GM18517 (cell line): ENCODE results near the gene DBF4.
"Not testable (repeated sequence)": the region's sequence is repeated elsewhere in the genome, so short reads cannot be mapped to it uniquely, and the experiment has no call there.

Experiments
- ATAC-seq: cut with Tn5 transposase; IDR thresholded peaks from one replicate; pipeline ENCODE4 v1.9.1; 2021; ENCODE audit warnings: mild to moderate bottlenecking, moderate library complexity; ENCODE audit not compliant: unreplicated experiment

The DBF4 gene, protein sequence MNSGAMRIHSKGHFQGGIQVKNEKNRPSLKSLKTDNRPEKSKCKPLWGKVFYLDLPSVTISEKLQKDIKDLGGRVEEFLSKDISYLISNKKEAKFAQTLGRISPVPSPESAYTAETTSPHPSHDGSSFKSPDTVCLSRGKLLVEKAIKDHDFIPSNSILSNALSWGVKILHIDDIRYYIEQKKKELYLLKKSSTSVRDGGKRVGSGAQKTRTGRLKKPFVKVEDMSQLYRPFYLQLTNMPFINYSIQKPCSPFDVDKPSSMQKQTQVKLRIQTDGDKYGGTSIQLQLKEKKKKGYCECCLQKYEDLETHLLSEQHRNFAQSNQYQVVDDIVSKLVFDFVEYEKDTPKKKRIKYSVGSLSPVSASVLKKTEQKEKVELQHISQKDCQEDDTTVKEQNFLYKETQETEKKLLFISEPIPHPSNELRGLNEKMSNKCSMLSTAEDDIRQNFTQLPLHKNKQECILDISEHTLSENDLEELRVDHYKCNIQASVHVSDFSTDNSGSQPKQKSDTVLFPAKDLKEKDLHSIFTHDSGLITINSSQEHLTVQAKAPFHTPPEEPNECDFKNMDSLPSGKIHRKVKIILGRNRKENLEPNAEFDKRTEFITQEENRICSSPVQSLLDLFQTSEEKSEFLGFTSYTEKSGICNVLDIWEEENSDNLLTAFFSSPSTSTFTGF

DNA sequence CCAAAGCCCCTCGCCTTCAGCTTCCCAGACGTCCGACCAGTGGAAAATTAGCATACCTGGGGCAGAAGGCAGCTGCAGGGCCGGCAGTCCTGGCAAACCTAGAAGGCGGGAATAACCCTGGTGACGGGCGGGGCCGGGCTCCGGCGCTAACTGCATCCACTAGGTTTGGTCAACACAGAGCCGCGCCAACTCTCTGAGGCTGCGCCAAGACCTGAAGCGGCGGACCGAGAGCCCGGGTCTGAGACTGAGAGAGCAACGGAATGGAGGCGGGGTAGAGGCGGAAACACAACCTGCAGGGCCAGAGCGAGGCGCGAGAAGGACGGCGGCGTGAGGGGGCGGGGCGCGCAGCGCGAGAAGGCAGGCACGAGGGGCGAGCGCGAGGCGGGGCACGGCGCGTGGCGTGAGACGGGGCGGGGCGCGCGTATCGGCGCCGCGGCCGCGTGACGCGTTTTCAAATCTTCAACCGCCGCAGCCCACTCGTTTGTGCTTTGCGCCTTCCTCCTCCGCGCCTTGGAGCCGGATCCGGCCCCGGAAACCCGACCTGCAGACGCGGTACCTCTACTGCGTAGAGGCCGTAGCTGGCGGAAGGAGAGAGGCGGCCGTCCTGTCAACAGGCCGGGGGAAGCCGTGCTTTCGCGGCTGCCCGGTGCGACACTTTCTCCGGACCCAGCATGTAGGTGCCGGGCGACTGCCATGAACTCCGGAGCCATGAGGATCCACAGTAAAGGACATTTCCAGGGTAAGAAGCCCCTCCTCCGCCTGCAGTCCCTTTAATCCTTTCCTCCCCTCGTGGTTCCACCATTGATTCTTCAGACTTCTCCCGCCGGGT is at the start of gene DBF4, which contains the start of gene SLC25A40:
Gene DBF4 (plus strand): TSS at position 454 of the 829 bp plus-strand sequence. CDS start 240 bp downstream, at position 694.
Gene SLC25A40 (minus strand): TSS at position 321 of the 829 bp plus-strand sequence. CDS start 17,633 bp downstream, outside the sequence.
- ATAC-seq: peak; percentile 92

DNA sequence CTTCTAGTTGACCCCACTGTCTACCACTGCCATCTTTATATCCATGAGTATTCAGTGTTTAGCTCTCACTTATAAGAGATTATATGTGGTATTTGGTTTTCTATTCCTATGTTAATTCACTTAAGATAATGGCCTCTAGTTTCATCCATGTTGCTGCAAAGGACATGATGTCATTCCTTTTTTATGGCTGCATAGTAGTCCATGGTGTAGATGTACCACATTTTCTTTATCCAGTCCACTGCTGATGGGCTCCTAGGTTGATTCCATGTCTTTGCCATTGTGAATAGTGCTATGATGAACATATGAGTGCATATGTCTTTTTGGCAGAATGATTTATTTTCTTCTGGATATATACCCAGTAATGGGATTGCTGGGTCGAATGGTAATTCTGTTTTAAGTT is 47.9 kb upstream of the DBF4 start:
- not testable (repeated sequence) for ATAC-seq

DNA sequence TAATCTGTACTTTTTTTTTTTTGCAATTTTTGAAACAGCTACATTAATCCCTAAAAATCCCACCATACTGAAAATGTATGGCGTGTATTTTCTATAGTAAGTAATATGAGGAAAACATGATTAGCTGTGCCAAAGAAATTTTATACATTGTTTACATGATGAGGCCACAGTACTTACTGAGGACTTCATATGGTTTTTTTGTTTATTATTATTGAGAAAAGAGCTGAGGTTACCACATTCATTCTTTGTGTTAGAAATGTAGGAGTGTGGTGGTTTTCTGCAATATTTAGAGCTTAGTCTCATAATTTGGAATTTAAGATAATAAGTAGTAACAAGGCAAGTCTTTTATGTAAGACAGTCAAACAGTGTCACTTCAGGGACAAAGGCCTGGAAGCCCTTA is 45.2 kb upstream of the DBF4 start:
- no peak for ATAC-seq

DNA sequence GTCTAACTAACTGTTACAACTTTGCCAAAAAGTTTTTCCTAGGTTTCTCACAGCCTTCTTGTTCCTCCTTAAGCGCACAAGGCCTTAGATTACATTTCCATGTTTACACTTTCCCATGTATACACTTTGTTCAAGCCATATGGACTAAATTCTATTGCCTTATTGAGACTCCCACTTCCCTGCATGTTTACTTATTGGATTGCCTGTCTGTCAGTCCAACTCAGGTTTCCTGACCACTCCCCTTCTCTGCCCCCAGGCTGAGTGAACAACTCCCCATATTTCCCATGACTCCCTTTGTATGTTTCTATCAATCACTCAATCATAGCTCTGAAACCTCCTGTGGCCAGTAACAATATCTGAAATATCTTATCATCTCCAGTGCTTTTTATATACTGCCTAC is 43.2 kb upstream of the DBF4 start:
- no peak for ATAC-seq

DNA sequence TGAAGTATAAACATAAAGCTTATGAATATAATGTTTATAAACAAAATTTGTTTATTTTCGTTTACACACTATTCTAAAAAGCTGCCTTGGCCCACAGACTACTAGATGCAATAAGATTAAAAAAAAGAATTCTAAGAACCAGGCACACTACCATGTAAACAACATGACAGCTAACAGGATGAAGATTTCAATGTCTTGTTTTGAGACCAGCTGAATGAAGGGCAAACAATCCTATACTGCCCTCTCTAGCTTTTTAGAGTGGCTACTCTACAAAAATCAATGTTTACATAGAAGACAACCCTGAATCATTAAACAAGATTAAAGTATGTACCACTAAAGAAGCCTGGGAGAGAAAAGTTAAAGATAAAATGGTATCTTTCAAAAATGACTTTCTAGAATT is 38.7 kb upstream of the DBF4 start:
- no peak for ATAC-seq

DNA sequence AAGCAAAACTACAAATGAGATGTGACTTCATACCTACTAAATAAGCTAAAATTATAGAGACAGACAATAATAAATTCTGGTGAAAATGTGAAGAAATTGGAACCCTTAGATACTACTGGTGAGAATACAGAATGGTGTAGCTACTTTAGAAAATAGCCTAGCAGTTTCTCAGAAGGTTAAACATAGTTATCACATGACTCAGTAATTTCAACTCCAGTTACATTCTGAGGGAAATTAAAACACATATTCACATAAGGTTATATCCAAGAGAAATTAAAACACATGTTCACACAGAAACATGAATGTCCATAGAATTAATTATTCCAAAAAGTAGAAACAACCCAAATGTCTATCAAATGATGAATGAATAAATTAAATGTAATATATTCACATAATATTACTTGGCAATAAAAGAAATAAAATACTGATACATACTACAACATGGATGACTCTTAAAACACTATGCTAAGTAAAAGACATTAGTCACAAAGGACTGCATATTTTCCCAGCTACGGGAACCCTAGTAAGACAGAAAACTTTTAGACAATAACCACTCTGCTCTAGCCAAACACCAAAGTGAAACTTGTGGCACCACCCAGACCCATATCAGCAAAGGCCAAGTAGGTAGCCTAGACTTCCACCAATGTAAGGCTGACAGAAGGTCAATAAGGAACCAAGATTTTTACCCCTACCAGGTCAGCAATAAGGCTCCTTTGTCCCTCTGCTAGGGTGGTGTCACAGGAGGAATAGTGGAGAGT is 25.3 kb upstream of the DBF4 start:
- no peak for ATAC-seq

DNA sequence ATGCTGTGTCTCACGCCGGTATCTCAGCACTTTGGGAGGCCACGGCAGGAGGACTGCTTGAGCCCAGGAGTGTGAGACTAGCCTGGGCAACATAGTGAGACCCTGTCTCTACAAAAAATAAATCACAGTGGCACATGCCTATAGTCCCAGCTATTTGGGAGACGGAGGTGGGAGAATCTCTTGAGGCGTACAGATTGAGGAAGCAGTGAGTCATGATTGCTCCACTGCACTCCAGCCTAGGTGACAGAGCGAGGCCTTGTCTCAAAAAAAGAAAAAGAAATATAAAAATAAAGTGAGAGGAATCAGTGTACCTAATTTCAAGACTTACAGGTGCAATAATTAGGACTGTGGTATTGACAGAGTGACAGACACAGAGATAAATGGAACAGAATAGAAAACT is 24.0 kb upstream of the DBF4 start:
- no peak for ATAC-seq

DNA sequence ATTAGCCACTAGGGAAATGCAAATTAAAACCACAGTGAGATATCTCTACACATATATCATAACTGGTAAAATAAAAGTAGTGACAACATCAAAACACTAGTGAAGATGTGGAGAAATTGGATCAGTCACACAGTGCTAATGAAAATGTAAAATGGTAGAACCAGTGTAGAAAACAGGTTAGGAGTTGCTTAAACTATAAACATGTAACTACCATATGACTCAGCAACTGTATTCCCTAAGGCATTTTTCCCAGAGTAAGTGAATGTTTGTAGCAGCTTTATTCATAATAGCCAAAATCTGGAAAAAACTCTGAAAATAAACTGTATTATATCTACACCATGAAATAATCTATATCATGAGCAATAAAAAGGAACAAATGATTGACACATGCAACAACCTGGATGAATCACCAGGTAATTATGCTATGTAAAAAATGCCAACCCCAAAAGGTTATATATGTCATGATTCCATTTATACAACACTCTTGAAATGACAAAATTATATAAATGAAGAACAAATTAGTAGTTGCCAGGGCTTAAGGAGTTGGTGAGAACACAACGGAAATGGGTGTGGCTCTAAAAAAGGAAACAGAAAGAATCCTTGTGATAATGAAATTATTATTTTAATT is 22.9 kb upstream of the DBF4 start:
- no peak for ATAC-seq

DNA sequence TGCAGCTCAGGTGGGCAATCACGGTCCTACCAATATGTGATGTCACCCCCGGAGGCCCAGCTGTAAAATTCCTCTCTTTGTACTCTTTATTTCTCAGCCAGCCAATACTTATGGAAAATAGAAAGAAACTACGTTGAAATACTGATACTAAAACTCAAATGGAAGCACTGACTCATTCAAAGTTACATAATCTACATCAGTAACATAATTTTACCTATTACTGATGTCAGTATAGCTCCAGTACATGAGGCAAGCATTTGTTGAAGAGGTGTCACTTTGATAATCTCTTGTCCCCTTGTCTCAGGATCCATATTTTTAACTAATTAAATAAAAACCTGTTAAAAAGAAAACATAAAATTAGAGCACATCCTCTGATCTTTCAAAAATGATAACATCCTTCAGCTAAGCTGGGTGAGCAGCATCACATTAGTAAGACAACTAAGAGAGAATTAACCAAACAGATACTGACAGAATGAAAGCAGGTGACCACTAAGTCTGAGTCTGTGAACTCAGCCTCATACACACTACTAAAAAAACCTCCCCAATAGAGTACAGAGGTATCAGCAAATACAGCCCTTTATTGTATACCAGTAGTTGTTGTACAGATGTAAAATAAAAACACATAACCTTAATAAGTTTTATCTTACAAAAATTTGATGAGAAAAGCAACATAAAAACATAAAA is 17.7 kb upstream of the DBF4 start:
- no peak for ATAC-seq

DNA sequence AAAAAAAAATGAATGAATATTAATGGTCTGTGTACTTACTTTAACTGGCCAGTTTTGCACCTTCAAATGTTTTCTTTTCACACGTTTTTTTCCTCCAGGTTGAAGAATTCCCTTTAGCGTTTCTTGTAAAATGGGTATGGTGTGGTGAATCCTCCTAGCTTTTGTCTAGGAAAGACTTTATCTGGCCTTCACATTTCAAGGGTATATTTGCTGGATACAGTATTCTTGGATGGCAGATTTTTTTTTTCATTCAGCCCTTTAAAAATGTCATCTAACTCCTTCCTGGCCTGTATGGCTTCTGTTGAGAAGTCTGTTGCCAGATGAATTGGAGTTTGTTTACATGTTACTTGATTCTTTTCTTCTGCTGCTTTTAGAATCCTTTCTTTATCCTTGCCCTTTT is 10.2 kb upstream of the DBF4 start:
- no peak for ATAC-seq

DNA sequence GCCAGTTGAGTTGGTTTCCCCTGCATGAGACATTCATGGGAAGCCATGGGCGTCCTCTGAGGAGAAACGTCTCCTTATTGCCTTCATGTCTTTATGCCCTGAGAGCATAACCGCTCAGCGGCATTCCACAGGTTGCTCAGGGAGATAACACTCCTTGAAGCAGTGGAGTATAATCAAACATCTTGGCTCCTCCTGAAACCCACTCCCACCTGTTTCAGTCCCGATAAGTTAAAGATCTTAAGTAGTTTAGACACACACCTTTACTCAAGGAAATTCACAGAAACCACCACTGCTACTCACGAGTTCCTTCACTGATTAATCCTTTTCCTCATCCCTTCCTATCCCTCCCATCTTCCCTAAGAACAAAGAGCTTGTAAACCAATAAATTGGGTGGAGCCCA is 9.8 kb upstream of the DBF4 start:
- ATAC-seq: not testable (repeated sequence)

DNA sequence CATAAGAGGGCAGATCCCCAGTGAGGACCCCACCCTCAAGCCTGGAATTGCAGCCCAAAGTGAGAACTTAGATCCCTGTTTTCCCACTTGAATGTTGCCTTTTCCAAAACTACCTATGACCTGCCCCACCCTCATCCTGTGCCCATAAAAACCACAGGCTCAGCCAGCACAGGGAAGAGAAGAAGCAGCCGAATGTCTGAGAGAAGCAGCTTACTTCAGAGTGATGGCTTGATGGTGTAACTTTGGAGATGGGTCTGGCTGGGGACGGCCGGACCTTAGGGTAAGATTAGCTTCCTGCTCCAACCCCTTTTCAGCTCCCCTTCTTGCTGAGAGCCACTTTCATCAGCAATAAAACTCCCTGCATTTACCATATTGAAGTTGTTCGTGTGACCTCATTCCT is 5.8 kb upstream of the DBF4 start:
- ATAC-seq: no peak

DNA sequence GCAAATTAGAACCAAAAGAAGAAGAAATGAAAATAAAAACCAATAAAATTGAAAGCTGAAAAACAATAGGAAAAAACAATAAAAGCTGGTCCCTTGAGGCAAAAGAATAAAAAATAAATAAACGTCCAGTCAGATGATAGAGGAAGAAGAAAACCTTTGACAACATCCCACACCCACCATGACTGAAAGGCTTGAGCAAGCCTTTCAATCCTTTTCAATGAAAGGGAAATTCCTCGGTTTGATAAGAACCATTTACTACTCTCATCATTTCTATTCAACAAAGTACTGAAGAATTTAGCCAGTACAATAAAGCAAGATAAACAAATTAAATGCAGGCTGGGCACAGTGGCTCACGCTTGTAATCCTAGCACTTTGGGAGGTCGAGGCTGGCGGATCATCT is 3.9 kb upstream of the DBF4 start:
- no peak for ATAC-seq

DNA sequence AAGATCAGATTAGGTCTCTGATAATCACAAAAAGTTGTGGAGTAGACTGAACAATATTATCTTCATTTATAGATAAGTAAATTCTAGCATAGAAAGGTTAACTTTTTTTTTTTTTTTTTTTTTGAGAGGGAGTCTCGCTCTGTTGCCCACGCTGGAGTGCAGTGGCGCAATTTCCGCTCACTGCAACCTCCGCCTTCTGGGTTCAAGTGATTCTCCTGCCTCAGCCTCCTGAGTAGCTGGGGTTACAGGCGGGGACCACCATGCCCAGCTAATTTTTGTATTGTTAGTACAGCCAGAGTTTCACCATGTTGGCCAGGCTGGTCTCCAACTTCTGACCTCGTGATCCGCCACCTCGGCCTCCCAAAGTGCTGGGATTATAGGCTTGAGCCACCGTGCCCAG is 3.0 kb upstream of the DBF4 start:
- ATAC-seq: not testable (repeated sequence)

DNA sequence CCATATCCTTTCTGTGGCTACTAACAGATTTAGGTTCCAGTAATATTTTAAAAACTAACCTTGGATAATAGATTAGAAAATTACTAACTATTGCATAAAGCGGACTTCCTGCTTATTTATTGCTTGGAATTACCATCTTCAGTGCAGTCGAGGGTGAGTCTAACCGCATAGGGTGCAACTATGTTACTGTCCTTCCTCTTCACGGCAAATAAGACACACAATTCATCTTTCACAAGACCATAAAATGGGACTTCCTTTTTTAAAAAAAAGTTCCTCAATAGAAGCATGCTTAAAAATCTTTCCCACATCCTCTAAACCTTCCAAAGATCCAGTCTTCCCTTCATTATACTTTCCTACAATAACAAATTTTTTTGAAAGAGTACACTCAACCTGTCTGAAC is 2.2 kb upstream of the DBF4 start:
- ATAC-seq: no peak

DNA sequence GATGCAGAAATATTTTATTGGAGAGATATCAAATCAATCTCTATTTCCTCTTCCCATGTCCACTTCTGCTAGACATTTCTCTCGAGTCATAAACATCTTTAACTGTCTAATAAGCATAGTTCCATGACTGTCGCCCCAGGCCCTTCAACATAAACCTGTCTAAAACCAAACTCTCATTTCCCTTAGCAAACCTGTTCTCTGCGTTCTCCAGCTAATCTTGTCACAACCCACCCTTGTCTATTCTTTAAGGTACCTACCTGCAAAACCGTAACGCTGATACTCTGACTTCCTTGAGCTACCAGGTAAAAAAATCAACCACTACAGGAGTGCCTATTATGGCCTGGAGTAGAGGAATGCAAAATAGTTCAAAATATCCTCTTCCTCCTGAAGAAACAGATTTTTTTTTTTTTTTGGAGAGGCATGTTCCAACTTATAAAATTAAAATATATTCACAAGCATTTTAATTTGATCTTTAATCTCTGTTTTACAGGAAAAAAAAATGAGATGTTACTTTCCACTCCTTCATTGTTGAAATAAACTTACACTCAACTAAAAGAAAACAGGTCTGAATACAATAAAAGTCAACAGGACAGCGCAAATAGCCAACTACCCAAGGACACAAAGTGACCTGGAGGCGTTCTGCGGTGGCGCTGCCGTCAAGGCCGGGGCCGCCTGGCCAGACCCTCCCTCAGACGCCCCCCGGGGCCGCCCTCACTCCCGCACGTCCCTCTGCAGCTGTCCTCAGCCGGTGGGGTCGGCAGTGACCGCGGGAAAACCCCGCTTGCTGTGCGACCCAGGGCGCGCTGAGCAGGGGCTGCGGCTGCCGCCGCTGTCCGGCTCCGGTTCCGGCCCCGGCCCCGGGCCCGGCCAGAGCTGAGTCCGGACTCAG is 898 bp upstream of the DBF4 start:
- peak; percentile 19 for ATAC-seq

DNA sequence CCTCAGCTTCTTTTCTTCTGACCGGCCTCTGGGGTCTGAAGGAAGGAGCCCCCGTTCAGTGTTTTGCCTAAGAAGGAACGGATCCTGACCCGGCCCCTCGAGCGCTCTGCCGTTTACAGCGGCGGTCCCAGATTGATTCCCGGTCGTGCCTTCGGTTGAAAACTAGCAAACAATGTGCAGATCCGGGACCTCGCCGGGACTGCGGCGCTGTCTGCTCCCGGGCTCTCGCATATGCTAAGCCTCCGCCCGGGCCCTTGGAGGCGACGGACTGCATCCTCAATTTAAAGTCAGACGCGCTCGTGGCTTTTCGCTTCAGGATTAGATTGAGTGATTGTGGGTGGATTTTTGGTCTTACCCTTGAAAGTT is 559 bp downstream of the DBF4 start:
- ATAC-seq: no peak

DNA sequence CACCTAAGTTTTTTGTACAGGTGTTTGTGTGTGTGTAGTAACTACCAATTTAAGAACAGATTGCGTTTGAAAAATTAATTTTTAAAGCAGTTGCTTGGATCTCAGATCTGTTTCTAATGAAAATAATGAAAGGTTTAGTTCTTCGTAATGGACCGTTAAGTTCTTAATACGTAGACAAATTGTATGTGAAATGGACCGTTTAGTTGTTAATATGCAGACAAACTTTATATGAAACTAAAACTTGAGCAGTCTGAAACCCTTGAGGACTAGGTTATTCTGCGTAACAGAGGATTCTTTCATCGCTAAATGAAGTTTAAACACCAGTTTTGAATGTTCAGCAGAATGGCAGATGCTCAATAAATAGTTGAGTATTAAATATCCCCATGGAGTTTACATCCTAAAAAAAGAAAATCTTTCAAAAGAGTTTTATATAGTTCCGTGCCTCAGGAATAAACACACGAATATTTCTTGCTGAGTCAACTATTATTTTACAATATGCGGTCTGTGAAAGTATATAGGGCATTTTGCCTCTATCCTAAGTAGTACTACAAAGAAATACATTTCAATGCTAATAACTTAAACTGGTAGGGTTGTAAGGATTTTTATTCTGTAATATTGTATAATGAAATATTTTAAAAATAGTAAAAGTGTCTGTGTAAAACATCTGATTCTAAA is 1.2 kb downstream of the DBF4 start:
- ATAC-seq: no peak
